Measurements from ENCODE around the gene CA12.

The CA12 gene

GRCh38 chr15:63401714-63402497 is 20.3 kb upstream of the CA12 start:
- Histone ChIP-seq H3K27me3 (ENCODE audit: insufficient read depth, low read length) (no peaks in the 10 kb centered on the region; the same call in 1 of the 2 replicates), H3K27ac (ENCODE audit: low read depth, low read length) (no peak overlapping the region), H3K9ac (ENCODE audit: low read depth, low read length) (no peak overlapping the region), H3K4me1 (ENCODE audit: insufficient read depth, low read length) (peaks cover 7% of the 10 kb centered on the region; the same call in 1 of the 2 replicates), H3K36me3 (ENCODE audit: insufficient read depth, low read length) (no peaks in the 10 kb centered on the region), H3K9me3 (ENCODE audit: insufficient read depth, low read depth, low read length) (no peaks in the 10 kb centered on the region), H3K4me3 (ENCODE audit: low read length) (no peak overlapping the region)
- 79% methylated on average over 4 of the region's 5 CpGs for WGBS

DNA sequence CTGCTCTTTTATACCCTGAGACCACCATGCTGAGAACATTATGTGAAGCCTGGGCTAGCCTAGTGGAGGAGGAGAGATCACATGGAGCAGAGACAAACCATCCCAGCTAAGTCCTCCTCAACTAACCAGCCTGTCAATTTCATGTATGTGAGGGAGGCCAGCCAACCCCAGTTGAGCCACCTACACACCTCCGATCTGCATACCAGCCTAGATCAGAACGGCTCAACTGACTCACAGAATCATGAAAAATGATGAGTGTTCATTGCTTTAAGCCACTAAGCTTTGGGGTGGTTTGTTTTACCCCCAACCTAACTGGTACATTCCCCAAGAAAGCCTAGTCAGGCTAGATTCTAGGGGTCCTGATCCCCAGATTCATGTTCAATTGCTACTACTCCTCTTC is 19.4 kb upstream of the CA12 start:
- Histone ChIP-seq H3K9ac (ENCODE audit: low read depth, low read length) (no peak overlapping the region), H3K4me3 (ENCODE audit: low read length) (no peak overlapping the region), H3K27ac (ENCODE audit: low read depth, low read length) (no peak overlapping the region), H3K9me3 (ENCODE audit: insufficient read depth, low read depth, low read length) (no peaks in the 10 kb centered on the region), H3K27me3 (ENCODE audit: insufficient read depth, low read length) (no peaks in the 10 kb centered on the region; the same call in 1 of the 2 replicates), H3K4me1 (ENCODE audit: insufficient read depth, low read length) (peaks cover 14% of the 10 kb centered on the region), H3K36me3 (ENCODE audit: insufficient read depth, low read length) (no peaks in the 10 kb centered on the region)
- 100% methylated on average over 2 of the region's 2 CpGs for WGBS

DNA sequence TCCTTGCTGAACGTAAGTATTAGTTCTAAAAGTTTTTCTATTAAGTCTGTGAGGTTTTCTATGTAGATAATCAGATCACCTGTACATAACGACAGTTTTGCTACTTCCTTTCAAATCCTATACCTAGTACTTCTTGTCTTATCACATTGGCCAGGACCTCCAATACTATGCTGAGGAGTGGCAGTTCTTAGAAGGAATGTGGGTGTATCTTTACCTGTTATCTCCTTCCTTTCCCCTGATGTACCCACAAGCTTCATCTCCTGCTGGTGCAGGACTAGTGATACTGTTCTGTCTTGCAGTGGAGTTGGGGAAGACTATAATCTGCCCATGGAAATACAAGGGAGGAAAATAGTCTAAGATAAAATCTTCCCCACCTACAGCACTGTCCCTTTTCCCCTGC is 16.8 kb upstream of the CA12 start:
- no peaks in the 10 kb centered on the region for H3K36me3 ChIP-seq (ENCODE audit: insufficient read depth, low read length)
- peaks cover 15% of the 10 kb centered on the region for H3K4me1 ChIP-seq (ENCODE audit: insufficient read depth, low read length)
- no peak overlapping the region for H3K4me3 ChIP-seq (ENCODE audit: low read length)
- H3K27ac ChIP-seq (ENCODE audit: low read depth, low read length): no peak overlapping the region
- H3K27me3 ChIP-seq (ENCODE audit: insufficient read depth, low read length): peaks cover 17% of the 10 kb centered on the region
- no CpG with 5 or more reads among the region's 2 CpGs for WGBS
- H3K9me3 ChIP-seq (ENCODE audit: insufficient read depth, low read depth, low read length): no peaks in the 10 kb centered on the region
- no peak overlapping the region for H3K9ac ChIP-seq (ENCODE audit: low read depth, low read length)

- WGBS: 44% methylated on average over 8 of the region's 8 CpGs
- Histone ChIP-seq H3K27ac (ENCODE audit: low read depth, low read length) (no peak overlapping the region), H3K36me3 (ENCODE audit: insufficient read depth, low read length) (no peaks in the 10 kb centered on the region), H3K4me3 (ENCODE audit: low read length) (no peak overlapping the region), H3K9me3 (ENCODE audit: insufficient read depth, low read depth, low read length) (no peaks in the 10 kb centered on the region), H3K27me3 (ENCODE audit: insufficient read depth, low read length) (peaks cover 17% of the 10 kb centered on the region), H3K4me1 (ENCODE audit: insufficient read depth, low read length) (peaks cover 10% of the 10 kb centered on the region), H3K9ac (ENCODE audit: low read depth, low read length) (no peak overlapping the region)
Measured at GRCh38 chr15:63396152-63396928, 14.7 kb upstream of the CA12 start.

DNA sequence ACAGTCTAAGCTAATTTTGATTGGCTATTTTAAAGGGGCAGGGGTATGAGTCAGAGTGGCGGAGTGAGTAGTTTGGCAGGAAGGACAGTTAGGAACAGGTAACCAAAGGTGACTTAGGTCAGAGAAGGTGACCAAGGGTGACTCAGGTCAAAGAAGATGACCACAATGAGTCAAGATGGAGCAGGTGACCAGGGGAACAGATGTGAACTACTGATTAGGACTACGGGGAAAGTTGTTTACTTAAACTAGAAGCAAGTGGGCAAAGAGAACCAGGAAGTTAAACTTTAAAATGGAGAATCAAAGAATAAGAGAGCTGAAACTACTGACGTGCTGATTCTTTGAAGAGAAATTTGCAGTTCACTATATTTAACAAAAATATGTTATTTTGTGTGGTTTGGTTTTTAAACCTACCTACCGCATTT is 14.1 kb upstream of the CA12 start:
- Histone ChIP-seq H3K4me3 (ENCODE audit: low read length) (no peak overlapping the region), H3K36me3 (ENCODE audit: insufficient read depth, low read length) (no peaks in the 10 kb centered on the region), H3K27me3 (ENCODE audit: insufficient read depth, low read length) (peaks cover 17% of the 10 kb centered on the region), H3K4me1 (ENCODE audit: insufficient read depth, low read length) (peaks cover 10% of the 10 kb centered on the region), H3K9ac (ENCODE audit: low read depth, low read length) (no peak overlapping the region), H3K27ac (ENCODE audit: low read depth, low read length) (no peak overlapping the region), H3K9me3 (ENCODE audit: insufficient read depth, low read depth, low read length) (no peaks in the 10 kb centered on the region)
- WGBS: 87% methylated on average over 3 of the region's 4 CpGs

- 94% methylated on average over 7 of the region's 7 CpGs for WGBS
- H3K9me3 ChIP-seq (ENCODE audit: insufficient read depth, low read depth, low read length): no peaks in the 10 kb centered on the region
- H3K27me3 ChIP-seq (ENCODE audit: insufficient read depth, low read length): peaks cover 17% of the 10 kb centered on the region
- no peak overlapping the region for H3K27ac ChIP-seq (ENCODE audit: low read depth, low read length)
- H3K9ac ChIP-seq (ENCODE audit: low read depth, low read length): no peak overlapping the region
- peaks cover 10% of the 10 kb centered on the region for H3K4me1 ChIP-seq (ENCODE audit: insufficient read depth, low read length)
- H3K36me3 ChIP-seq (ENCODE audit: insufficient read depth, low read length): no peaks in the 10 kb centered on the region
- no peak overlapping the region for H3K4me3 ChIP-seq (ENCODE audit: low read length)
Measured at GRCh38 chr15:63392361-63393009, 10.8 kb upstream of the CA12 start.

- Histone ChIP-seq H3K27me3 (ENCODE audit: insufficient read depth, low read length) (peaks cover 17% of the 10 kb centered on the region), H3K36me3 (ENCODE audit: insufficient read depth, low read length) (no peaks in the 10 kb centered on the region), H3K27ac (ENCODE audit: low read depth, low read length) (no peak overlapping the region), H3K4me3 (ENCODE audit: low read length) (no peak overlapping the region), H3K9me3 (ENCODE audit: insufficient read depth, low read depth, low read length) (no peaks in the 10 kb centered on the region), H3K9ac (ENCODE audit: low read depth, low read length) (no peak overlapping the region), H3K4me1 (ENCODE audit: insufficient read depth, low read length) (peaks cover 10% of the 10 kb centered on the region)
- WGBS: 95% methylated on average over 6 of the region's 6 CpGs
Measured at GRCh38 chr15:63391669-63392360, 10.2 kb upstream of the CA12 start.

DNA sequence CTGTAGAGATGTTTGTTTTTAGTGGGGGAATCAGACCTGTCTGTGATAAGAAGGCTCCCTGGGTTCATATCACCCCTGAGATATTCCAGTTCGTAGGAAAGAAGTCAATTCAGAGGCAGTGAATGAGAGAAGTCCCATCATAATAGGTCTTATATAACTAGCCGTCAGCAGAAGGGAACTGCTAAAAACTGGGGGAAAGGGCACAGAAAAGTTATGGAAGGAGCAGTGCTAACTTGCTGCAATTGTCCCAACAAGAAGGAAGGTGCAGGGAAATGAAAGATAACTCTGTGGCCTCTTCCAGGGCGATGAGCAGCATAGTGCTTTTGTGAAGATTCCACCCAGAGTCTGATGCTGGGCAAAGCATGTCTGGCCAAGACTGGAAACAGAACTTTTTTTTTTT is 9.0 kb upstream of the CA12 start:
- H3K27me3 ChIP-seq (ENCODE audit: insufficient read depth, low read length): peaks cover 13% of the 10 kb centered on the region
- no peak overlapping the region for H3K4me3 ChIP-seq (ENCODE audit: low read length)
- no peak overlapping the region for H3K9ac ChIP-seq (ENCODE audit: low read depth, low read length)
- WGBS: 89% methylated on average over 3 of the region's 3 CpGs
- H3K36me3 ChIP-seq (ENCODE audit: insufficient read depth, low read length): no peaks in the 10 kb centered on the region
- H3K4me1 ChIP-seq (ENCODE audit: insufficient read depth, low read length): no peaks in the 10 kb centered on the region
- H3K9me3 ChIP-seq (ENCODE audit: insufficient read depth, low read depth, low read length): no peaks in the 10 kb centered on the region
- H3K27ac ChIP-seq (ENCODE audit: low read depth, low read length): no peak overlapping the region

DNA sequence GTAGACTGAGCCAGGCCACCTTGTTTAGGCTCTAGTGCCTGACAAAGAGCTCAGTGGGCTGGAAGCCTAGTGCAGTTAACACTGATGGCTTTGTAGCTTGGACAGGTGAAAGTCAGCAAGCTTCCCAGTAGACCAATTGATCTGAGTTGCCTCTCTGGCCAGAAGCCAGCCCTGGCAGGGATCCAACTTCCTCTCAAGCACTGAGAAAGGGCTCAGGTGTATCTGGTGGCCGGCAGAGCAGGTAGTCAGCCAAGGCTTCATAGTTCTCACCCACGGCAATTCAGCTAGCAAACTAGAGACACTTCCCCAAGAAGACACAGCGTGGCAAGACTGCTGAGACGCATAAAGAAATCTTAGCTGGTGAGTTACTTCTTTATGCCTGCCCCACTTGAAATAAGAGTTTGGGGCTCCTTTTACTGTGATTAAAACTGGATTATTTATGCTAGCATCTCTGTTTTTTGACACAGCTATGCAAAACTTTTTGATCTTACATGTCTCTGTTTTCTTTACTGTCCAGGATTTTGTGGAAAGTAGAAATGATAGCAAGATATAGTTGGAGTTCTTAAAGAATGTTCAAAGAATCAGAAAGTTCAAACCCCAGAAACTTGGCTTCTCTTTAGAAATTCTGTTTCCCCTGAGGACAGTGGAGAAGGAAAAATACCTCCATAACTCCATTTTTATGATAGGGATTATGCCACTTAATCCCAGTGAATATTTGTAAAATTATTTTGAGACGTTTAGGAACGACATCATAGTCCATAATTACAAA is 8.4 kb upstream of the CA12 start:
- Histone ChIP-seq H3K4me3 (ENCODE audit: low read length) (no peak overlapping the region), H3K9me3 (ENCODE audit: insufficient read depth, low read depth, low read length) (no peaks in the 10 kb centered on the region), H3K36me3 (ENCODE audit: insufficient read depth, low read length) (no peaks in the 10 kb centered on the region), H3K27me3 (ENCODE audit: insufficient read depth, low read length) (peaks cover 7% of the 10 kb centered on the region), H3K9ac (ENCODE audit: low read depth, low read length) (no peak overlapping the region), H3K4me1 (ENCODE audit: insufficient read depth, low read length) (no peaks in the 10 kb centered on the region), H3K27ac (ENCODE audit: low read depth, low read length) (no peak overlapping the region)
- WGBS: 93% methylated on average over 6 of the region's 6 CpGs

DNA sequence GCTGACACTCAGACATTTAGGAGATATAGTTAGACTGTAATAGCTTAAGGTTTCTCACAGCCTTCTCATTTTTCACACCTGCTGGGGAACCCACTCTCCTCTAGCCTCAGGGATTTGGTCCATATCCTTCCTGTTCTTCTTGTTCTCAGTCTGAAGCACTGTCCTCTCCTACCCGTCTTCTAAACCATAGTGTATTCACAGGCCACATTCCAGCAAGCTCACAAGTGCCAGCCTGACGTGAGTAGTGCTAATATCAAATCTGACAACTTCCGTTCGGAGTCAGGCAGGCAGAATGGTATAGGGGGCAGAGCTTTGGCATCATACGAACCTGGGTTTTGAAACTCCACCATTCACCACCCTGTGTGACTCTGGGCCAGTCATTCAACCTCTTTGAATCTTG is 6.9 kb upstream of the CA12 start:
- Histone ChIP-seq H3K9ac (ENCODE audit: low read depth, low read length) (no peak overlapping the region), H3K9me3 (ENCODE audit: insufficient read depth, low read depth, low read length) (no peaks in the 10 kb centered on the region), H3K4me1 (ENCODE audit: insufficient read depth, low read length) (no peaks in the 10 kb centered on the region), H3K27me3 (ENCODE audit: insufficient read depth, low read length) (peaks cover 5% of the 10 kb centered on the region; the same call in 1 of the 2 replicates), H3K4me3 (ENCODE audit: low read length) (no peak overlapping the region), H3K36me3 (ENCODE audit: insufficient read depth, low read length) (no peaks in the 10 kb centered on the region), H3K27ac (ENCODE audit: low read depth, low read length) (no peak overlapping the region)
- WGBS: 91% methylated on average over 5 of the region's 5 CpGs
